ENCODE results near the gene CASP3. TPM values are rescaled to one million over a fixed set of nuclear protein-coding genes. Genes with fewer than 3 reads are reported as not detected.
"Not testable (repeated sequence)": the region's sequence is repeated elsewhere in the genome, so short reads cannot be mapped to it uniquely, and the experiment has no call there.

The CASP3 gene
- polyA plus RNA-seq, 4 donors = 30.5 to 41.5 (median 39.0) TPM

DNA sequence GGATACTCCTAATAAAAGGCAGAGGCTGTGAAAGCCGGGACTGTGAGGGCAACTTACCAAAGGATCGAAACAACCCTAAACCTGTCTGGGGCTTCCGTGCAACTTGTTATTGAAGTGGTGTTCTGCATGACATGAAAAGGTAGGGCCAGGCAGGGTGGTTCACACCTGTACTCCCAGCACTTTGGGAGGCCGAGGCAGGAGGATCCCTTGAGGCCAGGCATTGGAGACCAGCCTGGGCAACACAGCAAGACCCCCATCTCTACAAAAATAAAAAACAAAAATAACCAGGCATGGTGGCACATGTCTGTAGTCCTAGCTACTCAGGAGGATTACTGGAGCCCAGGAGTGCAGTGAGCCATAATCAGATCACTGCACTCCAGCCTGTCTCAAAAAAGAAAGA lies 12.3 kb downstream of the CASP3 start:
- DNase-seq (ENCODE audit: low read depth in 4 of 4, low spot score in 3 of 4) = no peak

DNA sequence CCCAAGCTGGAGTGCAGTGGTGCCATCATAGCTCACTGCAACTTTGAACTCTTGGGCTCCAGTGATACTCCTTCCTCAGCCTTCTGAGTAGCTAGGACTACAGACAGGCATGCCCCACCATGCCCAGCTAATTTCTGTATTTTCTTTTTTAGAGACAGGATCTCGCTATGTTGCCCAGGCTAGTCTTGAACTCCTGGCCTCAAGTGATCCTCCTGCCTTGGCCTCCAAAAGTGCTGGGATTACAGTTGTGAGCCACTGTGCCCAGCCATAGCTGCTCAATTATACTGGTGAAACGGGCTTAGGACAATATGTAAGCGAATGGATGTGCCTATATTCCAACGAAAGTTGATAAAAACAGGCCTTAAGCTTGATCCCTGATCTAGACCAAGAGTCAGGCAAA lies 13.1 kb downstream of the CASP3 start:
- no peak for DNase-seq (ENCODE audit: low read depth in 4 of 4, low spot score in 3 of 4)

DNA sequence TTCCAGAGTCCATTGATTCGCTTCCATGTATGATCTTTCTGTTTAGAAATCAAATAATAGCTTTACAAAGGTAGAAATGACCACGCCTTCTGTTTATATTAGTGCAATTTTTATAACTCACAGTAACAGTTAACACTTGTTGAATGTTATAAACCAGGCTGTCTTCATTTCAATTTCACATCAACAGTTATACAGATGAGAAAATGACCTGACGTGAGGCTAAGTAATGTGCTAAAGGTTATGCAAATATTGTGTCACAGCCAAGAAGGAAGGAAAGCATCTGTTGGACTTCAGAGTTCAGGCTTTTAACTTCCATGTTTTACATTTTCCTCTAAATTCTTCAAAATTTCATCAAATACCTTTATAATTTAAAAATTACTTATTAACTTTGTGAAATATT lies 13.9 kb downstream of the CASP3 start:
- no peak for DNase-seq (ENCODE audit: low read depth in 4 of 4, low spot score in 3 of 4)

DNA sequence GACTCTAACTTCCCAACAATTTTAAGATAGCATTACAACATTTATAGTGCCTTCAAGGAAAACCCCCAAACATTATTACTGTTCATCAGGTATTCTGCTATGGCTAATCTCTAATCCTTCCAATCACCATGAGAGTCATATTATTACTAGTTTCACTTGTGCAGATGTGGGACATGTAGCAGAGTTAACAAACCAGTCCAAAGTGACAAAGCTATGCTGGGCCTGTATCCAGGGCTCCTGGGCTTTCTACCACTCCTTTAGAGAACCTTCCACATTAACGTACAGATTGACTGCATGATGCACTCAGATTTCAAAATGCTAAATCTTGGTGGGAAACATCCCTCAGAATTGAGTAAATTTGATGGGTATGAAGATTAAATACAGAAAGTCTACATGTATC lies 16.4 kb downstream of the CASP3 start:
- DNase-seq (ENCODE audit: low read depth in 4 of 4, low spot score in 3 of 4) = no peak

DNA sequence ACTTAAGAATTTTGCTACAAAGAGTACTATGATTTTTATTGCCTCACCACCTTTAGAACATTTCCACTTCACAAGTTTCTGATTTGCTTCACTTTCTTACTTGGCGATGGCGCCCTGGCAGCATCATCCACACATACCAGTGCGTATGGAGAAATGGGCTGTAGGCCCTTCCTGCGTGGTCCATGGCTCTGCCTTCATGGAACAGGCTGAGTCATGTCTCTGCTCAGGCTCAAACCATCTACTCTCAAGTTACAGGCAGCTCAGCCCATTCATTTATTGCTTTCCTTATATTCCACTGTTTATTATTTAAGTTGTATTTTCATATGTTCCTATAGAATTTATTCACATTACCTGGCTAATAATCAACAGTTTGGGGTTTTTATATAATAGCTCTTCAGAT lies 21.1 kb downstream of the CASP3 start:
- no peak for DNase-seq (ENCODE audit: low read depth in 4 of 4, low spot score in 3 of 4)

DNA sequence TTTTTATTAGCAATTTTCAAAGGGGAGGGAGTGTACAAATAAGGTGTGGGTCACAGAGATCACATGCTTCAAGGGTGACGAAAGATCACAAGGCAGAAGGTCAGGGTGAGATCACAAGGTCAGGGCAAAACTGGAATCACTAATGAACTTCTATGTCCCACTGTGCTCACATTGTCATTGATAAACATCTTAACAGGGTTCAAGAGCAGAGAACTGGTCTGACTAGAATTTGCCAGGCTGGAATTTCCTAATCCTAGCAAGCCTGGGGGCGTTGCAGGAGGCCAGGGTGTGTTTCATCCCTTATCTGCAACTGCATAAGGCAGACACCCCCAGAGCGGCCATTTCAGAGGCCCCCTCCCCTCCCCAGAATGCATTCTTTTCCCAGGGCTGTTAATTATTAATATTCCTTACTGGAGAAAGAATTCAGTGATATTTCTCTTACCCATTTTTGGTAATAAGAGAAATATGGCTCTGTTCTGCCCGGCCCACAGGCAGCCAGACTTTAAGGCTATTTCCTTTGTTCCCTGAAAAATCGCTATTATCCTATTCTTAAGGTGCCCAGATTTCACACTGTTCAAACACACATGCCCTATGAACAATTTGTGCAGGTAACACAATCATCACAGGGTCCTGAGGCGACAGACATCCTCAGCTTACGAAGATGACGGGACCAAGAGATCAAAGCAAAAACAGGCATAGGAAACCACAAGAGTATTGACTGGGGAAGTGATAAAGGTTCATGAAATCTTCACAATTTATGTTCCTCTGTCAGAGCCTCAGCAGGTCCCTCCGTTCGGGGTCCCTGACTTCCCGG lies 23.3 kb downstream of the CASP3 start:
- DNase-seq (ENCODE audit: low read depth in 4 of 4, low spot score in 3 of 4) = not testable (repeated sequence)

DNA sequence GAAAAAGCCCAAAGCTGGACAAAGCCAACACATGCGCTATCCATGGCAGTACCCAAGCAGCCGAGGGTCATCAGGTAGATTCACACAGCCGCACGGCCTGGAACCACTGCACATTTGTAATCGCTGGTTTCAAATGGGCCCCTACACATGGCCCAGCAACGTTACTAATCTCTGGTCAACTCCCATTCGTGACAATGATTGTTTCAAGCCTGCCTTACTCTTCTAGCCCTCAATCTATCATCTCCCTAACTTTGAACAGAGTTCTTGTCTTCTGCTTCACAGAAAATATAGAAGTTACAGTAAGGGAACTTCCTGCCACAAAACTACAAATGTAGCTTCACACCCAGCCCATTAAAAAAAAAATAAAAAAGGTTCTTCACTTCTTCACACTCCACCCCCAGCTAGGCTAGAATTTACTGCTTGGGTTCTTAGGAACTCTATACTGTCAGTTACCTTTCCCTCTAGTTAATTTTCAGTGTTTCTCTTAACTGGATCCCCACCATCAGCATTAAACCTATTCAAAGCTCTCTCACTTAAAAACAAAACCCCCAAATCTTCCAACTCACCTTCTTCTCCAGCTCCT lies 24.2 kb downstream of the CASP3 start:
- no peak for DNase-seq (ENCODE audit: low read depth in 4 of 4, low spot score in 3 of 4)

DNA sequence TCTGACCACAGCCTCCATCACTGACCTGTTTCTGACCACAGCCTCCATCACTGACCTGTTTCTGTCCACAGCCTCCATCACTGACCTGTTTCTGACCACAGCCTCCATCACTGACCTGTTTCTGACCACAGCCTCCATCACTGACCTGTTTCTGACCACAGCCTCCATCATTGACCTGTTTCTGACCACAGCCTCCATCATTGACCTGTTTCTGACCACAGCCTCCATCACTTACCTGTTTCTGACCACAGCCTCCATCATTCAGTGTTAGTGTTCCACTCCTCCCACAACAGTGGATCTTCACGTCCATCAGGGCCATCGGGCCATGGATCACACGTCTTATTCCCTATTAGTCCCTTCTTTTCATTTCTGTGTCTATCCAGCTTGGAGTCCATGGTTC lies 24.7 kb downstream of the CASP3 start:
- not testable (repeated sequence) for DNase-seq (ENCODE audit: low read depth in 4 of 4, low spot score in 3 of 4)

DNA sequence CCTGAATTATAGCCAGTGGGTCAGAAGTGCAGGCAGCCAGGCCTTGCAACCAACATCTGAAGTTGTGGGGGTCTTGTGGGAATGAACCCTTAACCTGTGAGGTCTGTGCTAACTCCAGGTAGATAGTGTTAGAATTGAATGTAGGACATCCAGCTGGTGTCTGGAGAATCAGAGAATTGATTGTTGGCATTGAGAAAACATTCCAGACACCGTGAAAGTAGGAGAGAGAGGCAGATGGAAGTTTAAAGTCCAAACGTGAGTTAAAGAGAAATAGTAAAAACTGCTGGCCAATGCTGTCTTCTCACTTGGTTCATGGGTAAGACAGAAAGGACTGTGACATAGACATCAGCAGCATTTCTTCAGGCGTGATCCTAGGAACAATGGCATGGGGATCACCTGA lies 27.7 kb downstream of the CASP3 start:
- no peak for DNase-seq (ENCODE audit: low read depth in 4 of 4, low spot score in 3 of 4)

DNA sequence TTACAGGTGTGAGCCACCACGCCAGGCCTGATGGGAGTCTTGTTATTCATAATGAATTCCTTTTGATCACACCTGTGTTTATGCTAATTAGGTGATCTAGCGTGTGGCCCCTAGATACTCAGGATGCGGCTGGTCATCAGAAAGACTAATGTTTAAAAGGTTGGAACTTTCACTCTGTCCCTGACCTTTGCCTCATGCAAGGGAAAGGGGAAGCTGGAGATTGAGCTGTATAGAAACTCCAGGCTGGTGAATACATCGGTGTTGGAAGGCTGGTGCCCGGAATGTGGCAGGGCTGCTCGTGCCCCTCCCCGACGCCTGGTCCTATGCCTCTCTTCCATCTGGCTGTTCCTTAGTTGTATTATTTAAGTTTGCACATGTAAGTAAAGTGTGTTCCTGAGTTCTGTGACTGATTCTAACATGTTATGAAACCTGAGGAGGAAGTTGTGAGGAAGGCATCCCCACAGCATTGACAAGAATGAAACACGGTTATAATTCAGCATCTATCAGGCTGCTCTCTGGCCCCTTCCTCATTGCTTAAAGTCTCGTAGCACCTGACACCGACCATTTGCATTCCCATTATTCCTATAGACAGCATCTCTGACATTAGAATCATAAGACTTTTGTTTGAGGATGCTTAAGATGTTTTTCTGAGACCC lies 28.9 kb downstream of the CASP3 start:
- DNase-seq (ENCODE audit: low read depth in 4 of 4, low spot score in 3 of 4) = no peak

DNA sequence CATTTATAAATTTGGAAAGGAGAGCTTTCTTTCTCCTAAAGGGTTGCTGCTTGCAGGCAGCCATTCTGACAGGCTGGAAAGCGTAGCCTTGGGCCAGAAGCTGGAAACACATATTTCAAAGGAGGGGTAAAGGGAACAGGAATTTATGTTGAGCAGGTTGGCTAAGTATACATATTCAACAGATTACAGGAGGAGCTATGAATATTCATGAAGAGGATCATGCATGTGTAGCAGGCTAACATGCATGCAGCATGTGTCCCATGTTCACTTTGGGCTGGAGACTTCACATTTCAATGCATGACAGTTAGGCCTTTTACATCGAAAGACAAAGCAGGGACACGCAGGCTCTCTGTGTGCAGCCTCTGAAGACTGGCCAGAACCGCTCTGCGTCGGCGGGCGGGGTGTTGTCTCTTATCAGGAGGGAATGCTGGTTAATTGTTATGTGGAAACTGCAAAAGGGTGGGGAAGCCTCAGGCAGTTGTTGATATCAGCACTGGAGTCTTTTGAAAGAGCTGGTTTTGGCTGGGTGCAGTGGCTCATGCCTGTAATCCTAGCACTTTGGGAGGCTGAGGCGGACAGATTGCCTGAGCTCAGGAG lies 31.5 kb downstream of the CASP3 start:
- DNase-seq (ENCODE audit: low read depth in 4 of 4, low spot score in 3 of 4) = no peak

DNA sequence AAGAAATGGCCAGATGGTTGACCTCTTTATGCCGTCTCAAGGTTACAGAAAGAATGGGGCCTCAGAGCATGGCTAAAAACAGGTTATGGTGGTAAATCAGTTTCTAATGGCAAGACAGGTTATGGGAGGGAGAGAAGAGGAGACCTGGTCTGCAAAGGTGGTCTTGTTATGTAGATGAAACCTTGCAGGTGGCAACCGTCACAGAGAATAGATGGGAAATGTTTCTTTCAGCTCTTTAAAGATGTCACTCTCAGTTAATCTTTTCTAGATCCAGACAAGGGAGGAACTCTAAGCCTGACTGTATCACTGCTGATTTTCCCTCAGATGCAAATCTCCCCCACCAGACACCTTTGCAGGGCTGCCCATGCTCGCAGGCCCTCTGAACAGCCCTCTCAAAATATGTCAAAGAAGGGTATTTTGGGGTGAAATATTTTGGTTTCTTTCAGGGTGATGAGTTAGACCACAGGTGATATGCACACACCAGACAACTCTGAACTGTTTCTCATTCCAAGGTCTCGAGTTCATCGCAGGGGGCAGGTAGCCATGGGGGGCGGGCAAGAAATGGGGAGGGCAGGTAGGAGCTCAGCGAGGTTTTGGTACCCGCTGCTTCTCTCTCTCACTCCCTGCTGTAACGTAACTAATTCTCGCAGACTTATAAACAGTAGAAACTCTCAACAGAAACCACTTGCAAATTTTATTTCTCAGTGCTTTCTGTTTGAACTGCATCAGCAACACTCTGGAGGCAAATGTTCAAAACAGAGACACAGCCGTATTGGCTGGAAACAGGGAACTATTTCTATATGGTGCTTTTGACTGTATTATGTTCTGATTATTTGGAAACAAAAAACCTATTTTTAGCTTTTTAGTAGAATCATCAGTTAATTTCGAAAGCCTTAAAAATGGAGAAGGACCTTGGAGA lies 32.4 kb downstream of the CASP3 start:
- DNase-seq (ENCODE audit: low read depth in 4 of 4, low spot score in 3 of 4) = no peak

DNA sequence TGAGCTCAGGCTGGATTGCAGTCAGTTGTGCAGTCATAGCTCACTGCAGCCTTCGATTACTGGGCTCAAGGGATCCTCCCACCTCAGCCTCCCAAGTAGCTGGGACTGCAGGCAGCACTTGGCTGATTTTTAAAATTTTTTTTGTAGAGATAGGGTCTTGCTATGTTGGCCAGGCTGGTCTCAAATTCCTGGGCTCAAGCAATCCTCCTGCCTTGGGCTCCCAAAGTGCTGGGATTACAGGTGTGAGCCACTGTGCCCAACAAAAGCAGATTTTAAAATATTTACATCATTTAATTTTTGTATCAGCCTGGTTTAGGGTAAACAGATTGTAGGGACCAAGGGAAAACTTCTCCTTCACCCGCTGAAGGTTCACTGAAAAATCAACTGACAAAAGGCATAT lies 33.1 kb downstream of the CASP3 start:
- not testable (repeated sequence) for DNase-seq (ENCODE audit: low read depth in 4 of 4, low spot score in 3 of 4)

DNA sequence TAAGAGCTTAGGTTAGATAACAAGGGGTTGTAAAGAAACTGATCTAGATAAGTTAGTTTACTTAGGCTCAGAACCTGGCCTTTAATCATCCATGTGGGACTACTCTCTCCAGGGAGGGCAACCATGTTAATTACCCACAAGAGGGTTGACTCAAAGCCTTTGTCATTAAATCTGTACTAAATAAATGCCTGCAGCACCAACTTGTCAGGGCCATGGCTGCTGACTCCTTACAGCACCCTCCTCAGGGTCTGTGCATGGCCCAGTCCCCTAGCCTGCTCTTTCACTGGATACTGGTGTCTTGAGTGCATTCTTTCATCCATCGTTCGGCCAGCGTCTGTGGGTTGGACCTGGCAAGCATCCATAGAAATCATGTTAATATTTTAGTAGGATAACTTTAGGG lies 34.7 kb downstream of the CASP3 start:
- DNase-seq (ENCODE audit: low read depth in 4 of 4, low spot score in 3 of 4) = no peak

DNA sequence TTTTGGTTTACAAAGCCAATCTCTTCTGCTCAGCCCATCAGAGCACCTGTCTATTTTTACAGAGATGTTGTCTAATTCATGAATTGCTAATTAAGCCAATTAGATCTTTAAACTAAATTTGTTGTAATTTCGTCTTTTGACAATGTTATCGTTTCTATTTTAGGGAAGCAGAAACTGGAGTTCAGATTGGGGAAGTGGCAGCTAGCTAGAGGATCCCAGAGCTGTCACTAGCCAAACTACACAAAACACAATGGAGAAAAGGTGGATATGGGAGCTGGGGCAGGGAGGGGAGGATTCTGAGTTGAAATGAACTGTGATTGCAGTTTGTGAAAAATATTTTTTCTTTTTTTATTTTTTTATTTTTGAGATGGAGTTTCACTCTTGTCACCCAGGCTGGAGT lies 35.8 kb downstream of the CASP3 start:
- DNase-seq (ENCODE audit: low read depth in 4 of 4, low spot score in 3 of 4) = no peak

DNA sequence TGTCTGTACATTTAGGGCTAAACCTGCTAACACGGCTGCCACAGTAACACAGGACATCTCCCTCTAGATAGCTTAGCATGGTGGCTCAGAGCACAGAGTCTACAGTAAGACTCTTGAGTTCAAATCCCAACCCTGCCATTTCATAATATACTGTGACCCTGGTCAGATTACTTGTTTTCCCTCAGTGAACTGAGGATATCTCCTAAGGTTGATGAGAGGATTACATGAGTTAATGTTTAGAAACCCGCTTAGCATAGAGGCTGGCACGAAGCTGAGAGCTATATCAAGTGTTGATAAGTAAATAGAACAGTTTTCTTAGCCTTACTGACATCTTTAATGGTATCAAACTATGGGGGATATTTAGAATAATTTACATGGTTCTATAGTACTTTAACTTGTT lies 37.2 kb downstream of the CASP3 start:
- no peak for DNase-seq (ENCODE audit: low read depth in 4 of 4, low spot score in 3 of 4)

DNA sequence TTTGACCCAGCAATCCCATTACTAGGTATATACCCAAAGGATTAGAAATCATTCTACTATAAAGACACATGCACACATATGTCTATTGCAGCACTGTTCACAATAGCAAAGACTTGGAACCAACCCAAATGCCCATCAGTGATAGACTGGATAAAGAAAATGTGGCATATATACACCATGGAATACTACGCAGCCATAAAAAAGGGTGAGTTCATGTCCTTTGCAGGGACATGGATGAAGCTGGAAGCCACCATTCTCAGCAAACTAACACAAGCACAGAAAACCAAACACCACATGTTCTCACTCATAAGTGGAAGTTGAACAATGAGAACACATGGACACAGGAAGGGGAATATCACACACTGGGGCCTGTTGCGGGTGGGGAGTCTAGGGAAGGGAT lies 41.8 kb downstream of the CASP3 start:
- DNase-seq (ENCODE audit: low read depth in 4 of 4, low spot score in 3 of 4) = not testable (repeated sequence)

DNA sequence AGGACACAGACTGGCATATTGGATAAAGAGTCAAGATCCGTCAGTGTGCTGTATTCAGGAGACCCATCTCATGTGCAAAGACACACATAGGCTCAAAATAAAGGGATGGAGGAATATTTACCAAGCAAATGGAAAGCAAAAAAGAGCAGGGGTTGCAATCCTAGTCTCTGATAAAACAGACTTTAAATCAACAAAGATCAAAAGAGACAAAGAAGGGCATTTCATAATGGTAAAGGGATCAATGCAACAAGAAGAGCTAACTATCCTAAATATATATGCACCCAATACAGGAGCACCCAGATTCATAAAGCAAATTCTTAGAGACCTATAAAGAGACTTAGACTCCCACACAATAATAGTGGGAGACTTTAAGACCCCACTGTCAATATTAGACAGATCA lies 46.4 kb downstream of the CASP3 start:
- DNase-seq (ENCODE audit: low read depth in 4 of 4, low spot score in 3 of 4) = not testable (repeated sequence)

DNA sequence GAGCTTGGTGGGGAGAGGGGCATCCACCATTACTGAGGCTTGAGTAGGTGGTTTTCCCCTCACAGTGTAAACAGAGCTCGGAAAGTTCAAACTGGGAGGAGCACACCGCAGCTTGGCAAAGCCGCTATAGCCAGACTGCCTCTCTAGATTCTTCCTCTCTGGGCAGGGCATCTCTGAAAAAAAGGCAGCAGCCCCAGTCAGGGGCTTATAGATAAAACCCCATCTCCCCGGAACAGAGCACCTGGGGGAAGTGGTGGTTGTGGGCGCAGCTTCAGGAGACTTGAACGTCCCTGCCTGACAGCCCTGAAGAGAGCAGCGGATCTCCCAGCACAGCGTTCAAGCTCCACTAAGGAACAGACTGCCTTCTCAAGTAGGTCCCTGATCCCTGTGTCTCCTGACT lies 48.3 kb downstream of the CASP3 start:
- DNase-seq (ENCODE audit: low read depth in 4 of 4, low spot score in 3 of 4) = not testable (repeated sequence)

DNA sequence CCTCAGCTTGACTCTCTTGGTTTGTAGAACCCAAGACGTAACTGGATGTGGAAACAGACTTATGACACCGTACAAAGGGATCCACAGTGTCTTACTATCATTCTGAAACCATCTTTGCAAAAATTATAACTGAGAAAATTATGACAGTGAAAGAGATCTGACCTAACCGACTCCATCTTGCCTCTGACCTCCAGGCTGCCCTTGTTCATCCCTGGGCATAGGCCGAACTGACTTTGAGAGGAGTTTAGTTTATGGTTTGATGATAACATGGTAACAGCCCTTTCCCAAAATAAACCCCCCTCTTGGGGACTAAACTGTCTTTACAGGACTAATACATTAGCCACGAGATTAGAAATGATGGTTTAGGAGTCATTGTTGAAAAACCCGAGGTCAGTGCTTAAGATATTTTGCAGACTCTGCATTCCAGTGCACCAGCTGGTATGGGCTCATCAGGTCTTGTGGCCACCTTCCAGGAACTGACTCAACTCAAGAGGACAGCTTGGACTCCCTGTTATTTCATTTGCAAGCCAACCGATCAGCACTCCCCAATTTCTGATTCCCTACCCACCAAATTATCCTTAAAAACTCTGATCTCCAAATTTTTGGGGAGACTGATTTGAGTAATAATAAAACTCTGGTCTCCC lies 49.6 kb downstream of the CASP3 start:
- no peak for DNase-seq (ENCODE audit: low read depth in 4 of 4, low spot score in 3 of 4)

All from right renal pelvis (tissue), 4 donors.